HG03175 (cell line): ENCODE measurements around the gene FAM114A1.
"Not testable (repeated sequence)": the region's sequence is repeated elsewhere in the genome, so short reads cannot be mapped to it uniquely, and the experiment has no call there.

Experiments used
- ATAC-seq: cut with Tn5 transposase; IDR thresholded peaks from one replicate; pipeline ENCODE4 v1.9.1; 2021; ENCODE audit warnings: mild to moderate bottlenecking, moderate library complexity; ENCODE audit not compliant: unreplicated experiment

The FAM114A1 gene

DNA sequence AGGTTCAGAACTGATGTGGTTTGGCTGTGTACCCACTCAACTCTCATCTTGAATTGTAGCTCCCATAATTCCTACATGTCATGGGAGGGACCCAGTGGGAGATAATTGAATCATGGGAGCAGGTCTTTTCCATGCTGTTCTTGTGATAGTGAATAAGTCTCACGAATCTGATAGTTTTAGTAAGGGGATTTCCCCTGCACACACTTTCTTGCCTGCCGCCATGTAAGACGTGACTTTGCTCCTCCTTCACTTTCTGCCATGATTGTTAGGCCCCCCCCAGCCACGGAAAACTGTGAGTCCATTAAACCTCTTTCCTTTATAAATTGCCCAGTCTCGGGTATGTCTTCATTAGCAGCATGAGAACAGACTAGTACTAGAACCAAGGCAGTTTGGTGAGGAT, 91.6 kb downstream of the FAM114A1 start:
- ATAC-seq: not testable (repeated sequence)

DNA sequence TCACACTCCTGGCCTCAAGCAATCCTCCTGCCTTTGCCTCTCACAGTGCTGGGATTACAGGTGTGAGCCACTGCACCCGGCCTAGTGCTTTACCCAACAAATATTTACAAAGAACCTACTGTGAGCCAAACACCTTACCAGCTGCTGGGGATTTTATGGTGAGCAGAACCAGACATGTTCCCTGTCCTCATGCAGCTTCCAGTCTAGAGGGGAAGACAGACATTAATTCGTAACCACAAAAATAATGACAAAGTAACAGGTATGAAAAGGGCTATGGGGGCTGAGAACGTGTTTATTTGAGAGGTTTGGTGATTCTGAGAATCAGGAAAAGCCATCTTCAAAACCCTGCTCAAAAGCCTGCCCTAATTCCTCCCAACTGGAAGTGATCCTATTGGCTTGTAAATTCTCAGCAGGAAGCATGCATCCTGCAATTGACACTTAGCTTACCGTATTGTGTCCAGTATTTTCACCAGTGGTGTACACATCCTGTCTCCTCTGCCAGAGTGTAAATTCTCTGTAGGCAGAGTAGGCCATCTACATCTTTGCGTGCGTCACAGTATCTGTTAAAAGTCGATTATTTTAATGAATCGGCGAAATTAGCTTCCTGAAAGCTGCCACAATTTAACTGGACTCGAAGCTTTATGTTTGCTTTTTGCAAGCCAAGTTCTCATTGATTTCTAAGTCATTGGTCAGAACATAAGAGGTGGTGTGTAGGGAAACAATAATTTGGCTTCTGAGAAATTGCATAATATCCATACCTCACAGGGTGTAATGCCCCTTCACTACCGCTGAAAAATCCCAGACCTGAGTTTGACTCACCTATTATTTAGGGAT, 97.6 kb downstream of the FAM114A1 start:
- ATAC-seq: no peak

DNA sequence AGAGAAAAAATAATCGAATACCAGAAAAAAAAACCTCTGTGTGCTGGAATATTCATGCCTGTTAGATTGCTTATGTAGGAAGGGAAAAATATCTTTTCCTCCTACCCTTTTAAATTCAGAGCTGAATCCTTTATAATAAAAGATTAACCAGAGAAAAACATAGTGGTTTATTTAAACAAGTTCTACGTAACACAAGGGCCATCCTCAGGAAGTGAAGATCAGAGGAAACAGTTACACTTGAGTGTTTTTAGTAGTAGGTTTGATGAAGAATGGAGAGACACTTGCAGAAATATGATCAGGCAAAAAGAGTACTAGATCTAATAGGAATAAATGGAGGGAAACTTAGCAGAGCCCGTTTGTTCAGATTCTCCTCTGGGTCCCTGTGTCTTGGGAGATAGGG, 98.3 kb downstream of the FAM114A1 start:
- ATAC-seq: no peak

DNA sequence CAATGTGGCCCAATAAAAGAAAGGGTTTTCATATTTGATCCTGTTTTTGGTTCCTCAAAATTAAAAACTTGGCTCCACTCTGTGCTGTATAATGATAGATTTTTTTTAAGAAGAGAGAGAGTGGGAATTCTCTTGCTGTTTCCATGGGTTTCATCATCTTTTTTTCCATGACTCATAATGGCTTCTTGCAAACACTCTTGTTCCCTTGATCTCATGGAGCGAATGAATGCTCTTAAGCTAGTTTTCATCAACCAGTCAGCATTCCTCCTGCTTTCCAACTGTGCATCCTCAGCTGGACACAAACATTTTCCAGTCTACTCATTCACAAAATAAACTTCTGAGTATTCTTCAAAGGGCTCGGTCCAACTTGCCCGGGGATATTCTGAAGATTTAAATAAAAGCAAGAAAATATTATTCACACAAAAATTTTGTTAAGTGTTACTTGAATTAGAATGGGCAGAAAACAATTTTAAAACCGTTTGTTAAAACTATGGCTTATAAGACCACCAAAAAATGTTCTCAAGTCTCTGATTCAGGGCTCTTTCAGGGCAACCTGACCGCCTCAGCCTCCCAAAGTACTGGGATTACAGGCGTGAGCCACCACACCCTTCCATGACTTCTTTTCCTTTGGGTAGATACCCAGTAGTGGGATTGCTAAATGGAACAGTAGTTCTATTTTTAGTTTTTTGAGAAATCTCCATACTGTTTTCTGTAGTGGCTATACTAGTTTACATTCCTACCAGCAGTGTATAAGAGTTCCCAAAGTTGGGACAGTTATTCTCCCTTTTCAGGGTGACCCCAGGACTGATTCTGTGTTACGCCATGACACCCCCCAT, 99.9 kb downstream of the FAM114A1 start:
- no peak for ATAC-seq

DNA sequence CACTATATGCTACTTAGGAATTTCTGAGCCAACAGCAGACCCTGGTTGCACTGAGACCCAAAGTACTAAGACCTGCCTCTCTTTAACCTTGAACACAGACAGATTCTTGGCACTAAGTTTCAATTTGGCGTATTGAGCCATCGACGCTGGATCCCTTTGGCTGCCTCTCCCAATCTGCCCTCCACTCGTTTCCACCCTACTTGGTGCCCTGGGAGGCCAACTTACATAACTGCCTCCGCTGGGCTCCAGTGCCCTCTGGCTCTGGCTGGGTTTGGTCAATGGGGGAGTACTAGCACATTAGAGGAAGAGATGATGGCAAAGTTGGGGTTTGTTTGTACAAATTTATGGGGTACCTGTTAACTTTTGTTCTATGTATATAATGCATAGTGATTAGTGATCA, 101.1 kb downstream of the FAM114A1 start:
- no peak for ATAC-seq

DNA sequence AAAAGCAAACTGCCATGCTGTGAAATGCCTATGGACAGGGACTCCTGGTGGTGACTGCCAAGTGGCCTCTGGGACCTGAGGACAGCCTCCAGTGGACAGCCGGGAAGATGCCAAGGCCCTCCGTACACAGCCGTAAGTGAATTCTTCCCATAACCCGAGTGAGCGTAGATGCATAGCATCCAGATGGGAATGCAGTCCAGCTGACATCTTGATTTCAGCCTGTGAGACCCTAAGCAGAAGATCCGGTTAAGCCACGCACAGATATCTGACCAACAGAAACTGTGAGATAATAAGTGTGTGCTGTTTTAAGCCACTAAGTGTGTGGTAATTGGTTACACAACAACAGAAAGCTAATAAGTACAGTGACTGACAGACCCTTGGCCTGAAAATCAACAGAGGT, 108.7 kb downstream of the FAM114A1 start:
- no peak for ATAC-seq

DNA sequence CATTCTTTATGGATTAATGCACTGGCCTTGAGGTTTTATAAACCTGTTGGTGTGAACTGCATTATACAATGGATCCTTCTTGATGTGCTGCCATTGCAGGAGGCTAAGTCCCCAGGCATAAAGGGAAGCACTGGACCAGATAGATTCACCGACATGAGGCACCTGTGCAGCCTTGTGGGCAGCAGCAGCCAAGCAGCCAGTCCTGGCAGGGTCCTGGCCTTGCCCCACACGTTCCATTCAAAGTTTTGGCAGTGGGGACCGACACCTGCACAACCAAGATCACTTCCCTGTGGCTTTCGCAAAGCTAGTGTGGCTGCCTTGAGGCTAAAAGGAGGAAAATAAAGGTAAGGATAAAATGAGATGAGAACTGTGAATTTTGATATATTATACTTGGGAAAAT, 111.5 kb downstream of the FAM114A1 start:
- ATAC-seq: no peak

DNA sequence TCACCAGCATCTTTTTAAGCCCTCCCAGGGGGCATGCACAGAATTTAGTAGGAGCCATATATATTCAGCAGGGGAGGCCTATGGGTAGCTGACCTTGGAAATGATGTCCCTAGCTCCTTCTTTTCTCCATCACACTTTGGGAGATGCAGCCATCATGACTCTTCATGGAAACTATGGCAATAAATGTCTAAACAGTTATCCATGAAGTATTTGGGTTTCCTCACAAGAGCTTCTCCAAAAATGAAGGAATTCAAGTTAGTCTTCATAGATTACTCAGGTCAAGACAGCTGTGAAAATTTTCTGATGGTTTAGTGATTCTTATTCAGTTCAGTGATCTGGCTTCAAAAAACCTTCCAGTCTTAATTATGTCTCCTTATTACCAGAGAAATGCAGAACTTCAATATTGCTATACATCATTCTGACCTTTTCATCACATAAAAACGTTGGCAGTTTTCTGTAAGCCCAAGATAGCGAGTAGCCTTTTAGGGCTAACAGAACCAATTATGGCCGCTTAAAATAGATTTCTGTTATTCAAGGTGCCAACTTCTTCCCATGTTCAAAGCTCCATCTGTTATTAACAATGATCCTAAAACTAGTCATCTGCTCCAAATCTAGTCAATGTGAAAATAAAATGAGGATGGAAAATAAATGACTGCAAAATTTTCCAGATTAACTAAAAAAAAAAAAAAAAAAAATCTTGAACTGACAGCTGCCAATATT, 112.1 kb downstream of the FAM114A1 start:
- no peak for ATAC-seq

DNA sequence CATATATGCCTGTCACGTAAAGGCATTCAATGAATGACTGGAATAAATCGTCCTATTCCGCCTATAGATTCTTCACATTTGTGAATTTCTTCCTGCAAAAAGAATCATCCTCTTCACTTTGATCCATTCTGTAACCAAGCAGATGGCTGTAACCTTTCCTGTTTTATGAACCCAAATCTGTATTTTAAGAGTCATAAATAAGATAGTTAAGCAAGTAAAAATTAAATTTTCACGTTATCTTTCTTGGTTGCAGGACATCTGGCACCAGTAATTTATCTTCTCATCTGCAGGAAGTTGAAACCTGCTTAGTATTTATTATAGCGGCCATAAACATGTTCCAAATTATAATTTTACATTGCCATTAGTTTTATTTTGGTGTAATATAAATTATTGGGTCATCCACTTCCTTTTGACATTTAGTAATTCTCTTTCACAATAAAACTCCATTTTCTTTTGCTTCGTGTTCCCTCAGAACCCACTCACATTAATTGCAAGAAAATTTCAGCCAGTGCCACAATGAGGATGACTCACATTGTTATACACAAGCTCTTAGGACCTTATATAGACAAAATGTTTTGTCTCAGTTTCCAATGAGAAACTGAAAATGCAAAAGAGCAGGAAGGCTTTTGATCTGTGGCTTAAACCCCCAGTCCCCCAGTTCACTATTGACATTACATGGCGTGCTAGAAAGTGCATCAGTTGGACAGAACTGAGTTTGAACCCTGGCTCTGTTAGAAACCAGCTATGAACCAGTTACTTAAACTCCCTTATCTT, 113.5 kb downstream of the FAM114A1 start:
- ATAC-seq: no peak

DNA sequence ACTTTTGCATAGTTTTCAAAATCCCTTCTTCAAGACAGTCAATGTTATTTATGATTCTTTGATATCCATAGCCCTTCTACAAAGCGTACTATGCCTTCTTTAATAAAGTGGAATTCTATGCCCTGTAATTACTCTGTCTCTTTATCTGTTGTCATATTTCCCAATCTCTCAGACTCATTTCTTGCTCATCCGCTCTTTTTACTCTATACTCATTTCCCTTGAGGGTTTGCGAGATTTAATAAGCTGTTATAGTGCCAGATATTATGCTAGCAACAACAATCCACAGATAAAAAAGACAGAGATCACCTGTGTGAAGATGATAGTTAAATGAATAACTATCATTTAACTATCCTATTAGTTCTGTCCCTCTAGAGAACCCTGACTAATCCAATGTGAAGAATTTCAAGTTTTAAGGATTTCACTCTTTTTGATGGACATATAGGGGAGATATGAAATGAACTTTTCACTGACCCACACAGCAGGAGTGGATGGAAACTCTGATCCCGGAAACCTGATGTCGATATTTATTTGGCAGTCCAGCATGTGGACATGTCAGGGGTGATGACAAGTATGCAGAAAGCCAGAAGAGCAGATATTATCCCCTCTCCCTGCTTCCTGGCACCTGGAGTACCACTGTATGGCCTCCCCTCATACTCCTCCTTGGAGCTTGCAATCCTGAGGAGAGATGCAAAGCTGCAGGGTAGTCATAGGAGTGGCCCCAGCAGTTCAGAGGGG, 114.9 kb downstream of the FAM114A1 start:
- no peak for ATAC-seq

DNA sequence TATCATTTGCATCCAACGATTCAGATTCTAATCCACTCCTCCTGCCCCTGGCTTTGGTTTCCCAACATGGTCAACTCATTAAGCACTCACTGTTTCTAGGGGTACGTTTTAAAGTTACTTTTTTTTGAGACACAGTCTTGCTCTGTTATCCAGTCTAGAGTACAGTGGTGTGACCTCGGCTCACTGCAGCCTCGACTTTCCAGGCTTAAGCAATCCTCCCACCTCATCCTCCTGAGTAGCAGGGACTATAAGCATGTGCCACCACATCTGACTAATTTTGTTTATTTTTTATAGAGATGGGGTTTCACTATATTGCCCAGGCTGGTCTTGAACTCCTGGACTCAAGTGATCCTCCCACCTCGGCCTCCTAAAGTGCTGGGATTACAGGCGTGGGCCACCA, 115.7 kb downstream of the FAM114A1 start:
- ATAC-seq: no peak

DNA sequence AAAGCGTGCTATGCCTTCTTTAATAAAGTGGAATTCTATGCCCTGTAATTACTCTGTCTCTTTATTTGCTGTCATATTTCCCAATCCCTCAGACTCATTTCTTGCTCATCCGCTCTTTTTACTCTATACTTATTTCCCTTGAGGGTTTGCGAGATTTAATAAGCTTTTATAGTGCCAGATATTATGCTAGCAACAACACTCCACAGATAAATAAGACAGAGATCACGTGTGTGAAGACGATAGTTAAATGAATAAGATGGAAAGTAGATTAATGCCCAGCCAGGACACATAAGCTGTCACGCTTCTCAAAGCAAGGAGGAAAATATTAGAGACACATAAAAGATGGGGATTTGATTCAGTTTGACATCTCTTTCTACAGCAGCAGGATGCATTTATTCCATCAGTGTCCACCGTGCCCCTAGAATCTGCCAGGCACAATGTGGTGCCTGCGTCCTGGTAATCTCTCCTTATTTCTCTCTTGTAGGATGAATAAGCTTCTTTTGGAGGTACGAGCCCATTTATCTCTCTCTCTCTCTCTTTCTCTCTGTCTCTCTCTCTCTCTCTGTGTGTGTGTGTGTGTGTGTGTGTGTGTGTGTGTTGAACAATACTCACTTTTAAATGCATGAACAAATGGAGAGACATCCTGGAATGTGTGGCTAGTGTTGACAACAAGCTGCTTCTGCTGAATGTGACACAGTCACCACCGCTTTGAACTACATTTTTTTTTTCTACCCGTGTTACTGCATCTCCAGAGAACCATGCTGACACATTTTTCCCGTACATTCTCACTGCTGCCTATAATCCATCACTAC, 116.4 kb downstream of the FAM114A1 start:
- ATAC-seq: no peak

DNA sequence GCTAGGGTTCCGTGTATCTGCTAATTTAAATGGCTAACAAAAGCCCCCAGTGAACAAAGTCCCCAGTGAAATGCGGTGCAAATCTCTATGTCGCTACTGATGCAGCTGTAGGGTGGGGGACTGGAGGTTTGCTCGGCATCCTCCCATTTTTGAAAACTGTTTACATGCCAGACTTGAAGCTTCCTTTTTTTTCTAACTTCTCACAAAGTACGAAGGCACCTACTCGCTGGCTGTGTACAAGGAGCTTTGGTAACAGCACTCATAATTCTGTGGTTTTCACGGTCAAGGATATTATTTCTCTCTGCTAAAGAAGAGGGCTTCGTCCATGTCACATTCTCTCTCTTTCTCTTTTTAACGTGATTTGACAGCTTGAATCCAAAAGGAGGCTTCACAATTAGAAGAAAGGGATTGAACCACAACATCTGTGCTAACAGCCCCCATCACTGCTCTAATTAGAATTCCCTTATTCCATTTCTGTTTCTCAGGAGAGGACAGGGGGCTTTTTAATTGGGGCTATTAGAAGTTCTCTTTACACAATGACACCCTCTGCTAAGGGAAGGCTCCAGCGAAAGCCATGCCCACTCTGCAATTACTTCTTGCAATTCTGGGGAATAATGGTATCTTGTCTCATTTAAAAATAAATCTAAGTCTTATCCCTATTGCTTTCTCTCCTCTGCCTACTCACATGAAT, 117.9 kb downstream of the FAM114A1 start:
- ATAC-seq: no peak

DNA sequence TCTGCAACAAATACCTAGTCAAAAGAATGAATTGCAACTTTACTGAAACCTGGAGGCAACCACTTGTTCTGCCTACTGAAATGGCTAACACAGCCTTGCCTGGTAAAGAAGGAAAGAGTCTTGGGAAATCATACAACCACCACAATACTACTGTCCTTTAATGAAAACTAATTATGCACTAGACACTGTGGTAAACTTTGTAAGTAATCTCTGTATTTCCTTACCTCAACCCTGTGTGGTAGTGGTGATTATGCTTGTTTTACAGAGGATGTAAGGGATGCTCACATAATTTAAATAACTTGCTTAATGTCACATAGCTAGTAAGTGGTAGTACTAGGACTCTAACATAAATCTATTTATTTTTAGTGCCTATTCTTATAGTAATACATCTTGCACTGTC, 119.9 kb downstream of the FAM114A1 start:
- ATAC-seq: no peak

DNA sequence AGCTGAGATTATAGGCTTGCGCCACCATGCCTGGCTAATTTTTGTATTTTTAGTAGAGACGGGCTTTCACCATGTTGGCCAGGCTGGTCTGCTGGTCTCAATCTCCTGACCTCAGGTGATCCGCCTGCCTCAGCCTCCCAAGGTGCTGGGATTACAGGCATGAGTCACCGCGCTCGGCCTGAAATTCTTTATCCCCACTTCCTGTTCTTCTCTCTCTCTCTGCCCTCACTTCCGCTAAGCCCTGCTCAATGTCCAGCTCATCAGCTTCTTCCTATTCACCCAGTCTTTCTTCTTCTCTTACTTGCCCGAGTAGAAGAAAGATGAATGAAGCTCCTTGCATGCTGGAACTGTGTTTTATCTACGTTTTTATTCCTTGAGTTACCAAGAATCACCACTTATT, 120.7 kb downstream of the FAM114A1 start:
- not testable (repeated sequence) for ATAC-seq

DNA sequence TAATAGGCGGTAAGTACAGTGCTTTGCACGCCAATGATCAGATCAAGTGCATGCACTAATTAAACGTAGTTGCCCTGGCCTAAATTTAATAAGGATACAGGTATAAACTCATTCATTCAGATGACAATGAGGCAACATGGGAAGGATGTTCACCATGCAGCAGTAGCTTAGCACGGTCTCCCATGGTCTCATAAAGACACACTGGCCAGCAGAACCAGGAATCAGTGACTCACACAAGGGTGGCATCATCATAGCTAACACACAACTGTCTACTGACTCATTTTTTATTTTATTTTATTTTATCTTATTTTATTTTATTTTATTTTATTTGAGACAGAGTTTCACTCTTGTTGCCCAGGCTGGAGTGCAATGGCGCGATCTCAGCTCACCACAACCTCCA, 121.9 kb downstream of the FAM114A1 start:
- ATAC-seq: no peak

DNA sequence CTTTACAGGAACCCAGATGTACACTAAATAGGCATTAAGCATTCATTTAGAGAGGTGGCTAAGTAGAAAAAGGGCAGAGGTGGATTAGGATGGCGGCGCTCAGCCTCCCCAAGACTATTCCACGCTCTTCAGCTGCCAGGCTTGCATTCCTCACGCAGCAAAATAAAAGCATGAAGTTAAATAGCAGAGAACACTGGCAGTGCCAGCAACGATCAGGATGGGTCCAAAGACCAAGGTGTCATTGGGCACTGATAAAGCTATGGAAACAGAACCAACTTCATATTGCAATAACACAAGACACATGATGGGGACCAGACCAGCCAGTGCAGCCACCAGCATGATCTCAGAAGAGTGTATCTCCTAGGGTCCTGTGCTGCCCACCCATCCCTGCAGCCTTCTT, 122.6 kb downstream of the FAM114A1 start:
- no peak for ATAC-seq

DNA sequence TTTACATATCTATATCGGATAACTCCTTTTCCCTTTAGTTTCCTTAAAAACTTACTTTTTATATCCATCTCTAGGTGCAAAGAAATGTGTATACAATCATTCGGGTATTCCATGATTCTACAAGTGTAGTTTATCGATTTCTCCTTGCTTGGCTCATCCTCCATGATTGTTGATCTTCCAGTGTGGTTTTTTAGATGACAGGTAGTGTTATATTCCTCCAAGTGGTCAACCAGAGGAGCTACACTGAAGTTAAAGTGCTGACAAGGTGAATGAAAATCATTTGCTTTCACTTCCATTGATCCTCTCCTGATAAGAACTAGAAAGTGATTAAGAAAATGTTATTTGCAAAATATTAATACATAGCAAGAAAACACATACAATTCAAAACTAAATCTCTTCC, 126.1 kb downstream of the FAM114A1 start:
- ATAC-seq: no peak

DNA sequence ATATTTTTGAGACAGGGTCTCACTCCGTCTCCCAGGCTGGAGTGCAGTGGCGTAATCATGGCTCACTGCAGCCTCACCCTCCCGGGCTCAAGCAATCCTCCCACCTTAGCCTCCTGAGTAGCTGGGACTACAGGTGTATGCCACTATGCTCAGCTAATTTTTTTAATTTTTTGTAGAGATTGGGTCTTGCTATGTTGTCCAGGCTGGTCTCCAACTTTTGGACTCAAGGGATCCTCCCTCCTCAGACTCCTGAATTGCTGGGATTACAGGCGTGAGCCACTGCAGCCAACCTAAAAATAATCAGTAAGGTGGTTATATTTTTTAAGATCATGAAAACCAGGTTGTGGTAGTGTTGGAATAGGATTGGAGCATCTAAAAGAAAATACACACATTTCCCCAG, 126.5 kb downstream of the FAM114A1 start:
- ATAC-seq: no peak
